Activated naive CD8-positive, alpha-beta T cell treated with anti-CD3 and anti-CD28 coated beads, Interleukin-2, amount 50 U/mL, for 24 hours (primary cell): Measurements from ENCODE around the gene ZNF670.

ENCODE experiments used
- ATAC-seq: fragments of 150-1000 bp; cut with Tn5 transposase; one replicate; pipeline ENCODE4 v1.10.0; 2021
- DNase-seq: peaks from one replicate; pipeline ENCODE4 v3.0.0; 2021
- H3K27ac Mint-ChIP-seq: one replicate; pipeline ENCODE4 v1.8.0; 2021; ENCODE audit warnings: mild to moderate bottlenecking, mixed read lengths
- H3K27me3 Mint-ChIP-seq: one replicate; pipeline ENCODE4 v1.8.0; 2021; ENCODE audit warnings: mixed read lengths
- H3K36me3 Mint-ChIP-seq: one replicate; pipeline ENCODE4 v1.8.0; 2021; ENCODE audit warnings: low read depth, mixed read lengths
- H3K4me1 Mint-ChIP-seq: one replicate; pipeline ENCODE4 v1.8.0; 2021; ENCODE audit warnings: mixed read lengths
- H3K4me3 Mint-ChIP-seq: one replicate; pipeline ENCODE4 v1.8.0; 2021; ENCODE audit warnings: mild to moderate bottlenecking, moderate library complexity, mixed read lengths
- H3K9me3 Mint-ChIP-seq: one replicate; pipeline ENCODE4 v1.8.0; 2021; ENCODE audit warnings: mixed read lengths

Gene ZNF670

GRCh38 chr1:247088967-247089366 lies 10.4 kb upstream of the ZNF670 start:
- Mint-ChIP-seq H3K9me3 (peaks cover 13% of the 10 kb centered on the region), H3K27ac (no peak overlapping the region), H3K36me3 (peaks cover 2% of the 10 kb centered on the region), H3K4me1 (no peaks in the 10 kb centered on the region), H3K27me3 (peaks cover 2% of the 10 kb centered on the region), H3K4me3 (no peak overlapping the region)
- ATAC-seq (no peak), DNase-seq (no peak)

- Mint-ChIP-seq H3K4me3 (no peak overlapping the region), H3K27ac (no peak overlapping the region), H3K27me3 (peaks cover 9% of the 10 kb centered on the region), H3K36me3 (peaks cover 2% of the 10 kb centered on the region), H3K4me1 (no peaks in the 10 kb centered on the region), H3K9me3 (peaks cover 9% of the 10 kb centered on the region)
- no peak for DNase-seq
- ATAC-seq: no peak
Observed at GRCh38 chr1:247087256-247087655, 8.6 kb upstream of the ZNF670 start.

GRCh38 chr1:247085310-247085709 lies 6.7 kb upstream of the ZNF670 start:
- Mint-ChIP-seq H3K27ac (no peak overlapping the region), H3K4me3 (no peak overlapping the region), H3K27me3 (peaks cover 12% of the 10 kb centered on the region), H3K36me3 (peaks cover 2% of the 10 kb centered on the region), H3K4me1 (no peaks in the 10 kb centered on the region), H3K9me3 (peaks cover 5% of the 10 kb centered on the region)
- DNase-seq (no peak), ATAC-seq (no peak)

- Mint-ChIP-seq H3K27me3 (peaks cover 12% of the 10 kb centered on the region), H3K9me3 (peaks cover 5% of the 10 kb centered on the region), H3K27ac (no peak overlapping the region), H3K4me3 (no peak overlapping the region), H3K36me3 (peaks cover 2% of the 10 kb centered on the region), H3K4me1 (peaks cover 3% of the 10 kb centered on the region)
- ATAC-seq (no peak), DNase-seq (no peak)
Observed at GRCh38 chr1:247084771-247085170, 6.2 kb upstream of the ZNF670 start.

- ATAC-seq (no peak), DNase-seq (no peak)
- Mint-ChIP-seq H3K27ac (peak overlapping the region; percentile 88), H3K27me3 (peaks cover 10% of the 10 kb centered on the region), H3K9me3 (peaks cover 18% of the 10 kb centered on the region), H3K4me3 (peak overlapping the region; percentile 89), H3K4me1 (peaks cover 30% of the 10 kb centered on the region), H3K36me3 (peaks cover 22% of the 10 kb centered on the region)
Observed at GRCh38 chr1:247079141-247079874, 697 bp upstream of the ZNF670 start.

- H3K27ac Mint-ChIP-seq: peak overlapping the region; percentile 69
- peaks cover 28% of the 10 kb centered on the region for H3K9me3 Mint-ChIP-seq
- H3K4me3 Mint-ChIP-seq: peak overlapping the region; percentile 89
- no peak for DNase-seq
- no peak for ATAC-seq
- peaks cover 31% of the 10 kb centered on the region for H3K4me1 Mint-ChIP-seq
- peaks cover 8% of the 10 kb centered on the region for H3K27me3 Mint-ChIP-seq
- H3K36me3 Mint-ChIP-seq: peaks cover 34% of the 10 kb centered on the region
Observed at GRCh38 chr1:247077876-247078257, 744 bp downstream of the ZNF670 start.

GRCh38 chr1:247077213-247077612 lies 1.4 kb downstream of the ZNF670 start:
- H3K4me3 Mint-ChIP-seq: peak overlapping the region; percentile 89
- H3K27ac Mint-ChIP-seq: no peak overlapping the region
- DNase-seq (no peak), ATAC-seq (no peak)
- peaks cover 3% of the 10 kb centered on the region for H3K27me3 Mint-ChIP-seq
- peaks cover 31% of the 10 kb centered on the region for H3K4me1 Mint-ChIP-seq
- peaks cover 36% of the 10 kb centered on the region for H3K36me3 Mint-ChIP-seq
- H3K9me3 Mint-ChIP-seq: peaks cover 28% of the 10 kb centered on the region

GRCh38 chr1:247070645-247071044 lies 8.0 kb downstream of the ZNF670 start:
- Mint-ChIP-seq H3K4me1 (peaks cover 2% of the 10 kb centered on the region), H3K36me3 (peaks cover 68% of the 10 kb centered on the region), H3K4me3 (no peak overlapping the region), H3K27ac (no peak overlapping the region), H3K9me3 (peaks cover 47% of the 10 kb centered on the region), H3K27me3 (no peaks in the 10 kb centered on the region)
- DNase-seq (no peak), ATAC-seq (no peak)

GRCh38 chr1:247064304-247064703 lies 14.3 kb downstream of the ZNF670 start:
- H3K27ac Mint-ChIP-seq: no peak overlapping the region
- H3K4me1 Mint-ChIP-seq: no peaks in the 10 kb centered on the region
- H3K27me3 Mint-ChIP-seq: no peaks in the 10 kb centered on the region
- ATAC-seq (no peak), DNase-seq (no peak)
- H3K36me3 Mint-ChIP-seq: peaks cover 67% of the 10 kb centered on the region
- peaks cover 55% of the 10 kb centered on the region for H3K9me3 Mint-ChIP-seq
- H3K4me3 Mint-ChIP-seq: no peak overlapping the region

GRCh38 chr1:247060771-247061170 lies 17.8 kb downstream of the ZNF670 start:
- ATAC-seq (no peak), DNase-seq (no peak)
- Mint-ChIP-seq H3K4me1 (peaks cover 2% of the 10 kb centered on the region), H3K4me3 (no peak overlapping the region), H3K36me3 (peaks cover 66% of the 10 kb centered on the region), H3K27me3 (no peaks in the 10 kb centered on the region), H3K27ac (no peak overlapping the region), H3K9me3 (peaks cover 73% of the 10 kb centered on the region)

GRCh38 chr1:247056071-247056470 lies 22.5 kb downstream of the ZNF670 start:
- Mint-ChIP-seq H3K27me3 (no peaks in the 10 kb centered on the region), H3K36me3 (peaks cover 71% of the 10 kb centered on the region), H3K9me3 (peaks cover 74% of the 10 kb centered on the region), H3K4me1 (peaks cover 10% of the 10 kb centered on the region), H3K27ac (no peak overlapping the region), H3K4me3 (no peak overlapping the region)
- DNase-seq (no peak), ATAC-seq (no peak)

GRCh38 chr1:247054992-247055415 lies 23.6 kb downstream of the ZNF670 start:
- Mint-ChIP-seq H3K9me3 (peaks cover 77% of the 10 kb centered on the region), H3K4me1 (peaks cover 10% of the 10 kb centered on the region), H3K4me3 (no peak overlapping the region), H3K27ac (no peak overlapping the region), H3K27me3 (no peaks in the 10 kb centered on the region), H3K36me3 (peaks cover 69% of the 10 kb centered on the region)
- ATAC-seq: peak; percentile 40
- no peak for DNase-seq

GRCh38 chr1:247047702-247048101 lies 30.9 kb downstream of the ZNF670 start:
- Mint-ChIP-seq H3K4me1 (no peaks in the 10 kb centered on the region), H3K4me3 (no peak overlapping the region), H3K9me3 (peaks cover 72% of the 10 kb centered on the region), H3K36me3 (peaks cover 68% of the 10 kb centered on the region), H3K27ac (no peak overlapping the region), H3K27me3 (no peaks in the 10 kb centered on the region)
- ATAC-seq: no peak
- no peak for DNase-seq

GRCh38 chr1:247047260-247047659 lies 31.4 kb downstream of the ZNF670 start:
- Mint-ChIP-seq H3K36me3 (peaks cover 68% of the 10 kb centered on the region), H3K27me3 (no peaks in the 10 kb centered on the region), H3K4me1 (no peaks in the 10 kb centered on the region), H3K9me3 (peaks cover 72% of the 10 kb centered on the region), H3K4me3 (no peak overlapping the region), H3K27ac (no peak overlapping the region)
- no peak for ATAC-seq
- DNase-seq: no peak

GRCh38 chr1:247043406-247043805 lies 35.2 kb downstream of the ZNF670 start:
- no peaks in the 10 kb centered on the region for H3K4me1 Mint-ChIP-seq
- no peaks in the 10 kb centered on the region for H3K27me3 Mint-ChIP-seq
- no peak overlapping the region for H3K27ac Mint-ChIP-seq
- DNase-seq (no peak), ATAC-seq (no peak)
- peaks cover 64% of the 10 kb centered on the region for H3K9me3 Mint-ChIP-seq
- H3K4me3 Mint-ChIP-seq: no peak overlapping the region
- H3K36me3 Mint-ChIP-seq: peaks cover 80% of the 10 kb centered on the region
